IMR-90 (cell line): ENCODE data around the gene PRKG2. TPM values are rescaled to one million over a fixed set of nuclear protein-coding genes. Genes with fewer than 3 reads are reported as not detected.

Experiments used
- ATAC-seq: fragments of 200-7000 bp; cut with Tn5 transposase; 2 replicates; pipeline ENCODE4 v1.9.1; 2020; ENCODE audit warnings: low read depth, mild to moderate bottlenecking, moderate library complexity
- BruUV-seq: library from RNA; stranded (reverse); fragments of 400-500 nt; replicated peaks from 2 replicates; lab custom pipeline; 2021; lab: Mats Ljungman, UMichigan
- CTCF ChIA-PET: fragments of 300-600 bp; formaldehyde crosslinking; extraction: SDS; loops from one replicate; lab custom pipeline; 2021; ENCODE audit warnings: antibody characterized with exemption; lab: Yijun Ruan, JAX
- POLR2A ChIA-PET: fragments of 300-600 bp; sonication (Branson Sonifier 250); formaldehyde crosslinking; loops from one replicate; lab custom pipeline; 2022; ENCODE audit warnings: antibody characterized with exemption; ENCODE audit not compliant: unreplicated experiment; lab: Charles Lee
- DNase-seq: peaks from one replicate; pipeline ENCODE4 v3.0.0; 2013
- H2AFZ ChIP-seq: replicated peaks from 2 replicates; pipeline ENCODE3; 2013; ENCODE audit warnings: low read length, mild to moderate bottlenecking; ENCODE audit not compliant: poor library complexity
- H2AK5ac ChIP-seq: 2 replicates; pipeline ENCODE4 v1.6.1; 2013; ENCODE audit warnings: low read depth, low read length, inconsistent platforms
- H2AK9ac ChIP-seq: replicated peaks from 2 replicates; pipeline ENCODE3; 2013; ENCODE audit warnings: mild to moderate bottlenecking, low read depth, low read length, moderate library complexity; ENCODE audit not compliant: poor library complexity
- H2BK120ac ChIP-seq: 2 replicates; pipeline ENCODE4 v1.6.1; 2013; ENCODE audit warnings: low read depth, low read length, inconsistent platforms
- H2BK15ac ChIP-seq: 3 replicates; pipeline ENCODE4 v1.6.1; 2013; ENCODE audit warnings: low read depth, low read length, inconsistent platforms
- H2BK20ac ChIP-seq: 2 replicates; pipeline ENCODE4 v1.6.1; 2013; ENCODE audit warnings: low read depth, mild to moderate bottlenecking, inconsistent platforms, low read length, moderate library complexity
- H2BK5ac ChIP-seq: 2 replicates; pipeline ENCODE4 v1.6.1; 2013; ENCODE audit warnings: mild to moderate bottlenecking, low read depth, low read length, inconsistent platforms; ENCODE audit not compliant: poor library complexity, severe bottlenecking
- H3K14ac ChIP-seq: replicated peaks from 2 replicates; pipeline ENCODE4 v1.6.1; 2013; ENCODE audit warnings: low read depth, low read length, inconsistent platforms
- H3K18ac ChIP-seq: 2 replicates; pipeline ENCODE4 v1.6.1; 2013; ENCODE audit warnings: low read depth, low read length, control low read depth
- H3K23ac ChIP-seq: 2 replicates; pipeline ENCODE4 v1.6.1; 2013; ENCODE audit warnings: low read depth, low read length, inconsistent platforms
- H3K27ac ChIP-seq: 2 replicates; pipeline ENCODE4 v1.5.1; 2013; ENCODE audit warnings: mild to moderate bottlenecking, control low read depth, low read length; ENCODE audit not compliant: insufficient read depth
- H3K27me3 ChIP-seq: 2 replicates; pipeline ENCODE4 v1.6.1; 2013; ENCODE audit warnings: low read length; ENCODE audit not compliant: control insufficient read depth, insufficient read depth
- H3K36me3 ChIP-seq: 2 replicates; pipeline ENCODE4 v1.6.1; 2013; ENCODE audit warnings: low read length, mixed read lengths; ENCODE audit not compliant: control insufficient read depth, insufficient read depth
- H3K4ac ChIP-seq: 2 replicates; pipeline ENCODE4 v1.6.1; 2013; ENCODE audit warnings: low read depth, low read length, inconsistent platforms
- H3K4me1 ChIP-seq: 2 replicates; pipeline ENCODE4 v1.6.1; 2013; ENCODE audit warnings: low read length, mixed read lengths; ENCODE audit not compliant: control insufficient read depth, insufficient read depth
- H3K4me2 ChIP-seq: 2 replicates; pipeline ENCODE4 v1.6.1; 2013; ENCODE audit warnings: low read depth, mild to moderate bottlenecking, control low read depth, low read length, moderate library complexity
- H3K4me3 ChIP-seq: 2 replicates; pipeline ENCODE4 v1.5.1; 2013; ENCODE audit warnings: low read depth, mild to moderate bottlenecking, control low read depth, low read length, moderate library complexity; ENCODE audit not compliant: insufficient read depth
- H3K56ac ChIP-seq: 2 replicates; pipeline ENCODE4 v1.6.1; 2013; ENCODE audit warnings: low read length, inconsistent platforms; ENCODE audit not compliant: insufficient read depth; ENCODE audit errors: extremely low read depth
- H3K79me1 ChIP-seq, 2 experiments: 2 replicates each; pipeline ENCODE4 v1.6.1; 2013; ENCODE audit warnings: low read length in 2 of 2, inconsistent platforms in 1 of 2, low read depth in 1 of 2
- H3K9ac ChIP-seq: 2 replicates; pipeline ENCODE4 v1.6.1; 2013; ENCODE audit warnings: low read depth, low read length, control low read depth
- H3K9me1 ChIP-seq: 2 replicates; pipeline ENCODE4 v1.6.1; 2013; ENCODE audit warnings: low read length, inconsistent platforms; ENCODE audit not compliant: insufficient read depth
- H3K9me3 ChIP-seq: 2 replicates; pipeline ENCODE4 v1.6.1; 2013; ENCODE audit warnings: low read length; ENCODE audit not compliant: control insufficient read depth, insufficient read depth
- H4K20me1 ChIP-seq: 2 replicates; pipeline ENCODE4 v1.6.1; 2013; ENCODE audit warnings: low read length, inconsistent platforms; ENCODE audit not compliant: insufficient read depth
- H4K5ac ChIP-seq: 2 replicates; pipeline ENCODE4 v1.6.1; 2013; ENCODE audit warnings: mild to moderate bottlenecking, low read depth, low read length, control low read depth
- H4K8ac ChIP-seq, 2 experiments: 2 replicates each; pipeline ENCODE4 v1.6.1; 2013; ENCODE audit warnings: low read depth in 2 of 2, low read length in 2 of 2, control low read depth in 1 of 2, inconsistent platforms in 1 of 2
- H4K91ac ChIP-seq: 2 replicates; pipeline ENCODE4 v1.6.1; 2013; ENCODE audit warnings: low read depth, low read length, inconsistent platforms; ENCODE audit not compliant: insufficient read depth
- BHLHE40 ChIP-seq: fragments of 150-350 bp; IDR thresholded peaks from 2 replicates; pipeline ENCODE4 v1.6.1; 2016; ENCODE audit warnings: mild to moderate bottlenecking, low read depth, low read length
- CEBPB ChIP-seq: IDR thresholded peaks from 2 replicates; pipeline ENCODE4 v1.6.1; 2012; ENCODE audit warnings: low read depth, low read length, improper control_type of control experiment
- CHD1 ChIP-seq: IDR thresholded peaks from 2 replicates; pipeline ENCODE4 v1.6.1; 2012; ENCODE audit warnings: low read depth, low read length, improper control_type of control experiment
- CTCF ChIP-seq: conservative IDR thresholded peaks from 2 replicates; pipeline ENCODE4 v1.5.1; 2012; ENCODE audit warnings: mild to moderate bottlenecking, low read depth, low read length, improper control_type of control experiment
- MAFK ChIP-seq: IDR thresholded peaks from 2 replicates; pipeline ENCODE4 v1.6.1; 2012; ENCODE audit warnings: low read depth, low read length, improper control_type of control experiment
- MAZ ChIP-seq: IDR thresholded peaks from 2 replicates; pipeline ENCODE4 v1.6.1; 2012; ENCODE audit warnings: low read depth, mild to moderate bottlenecking, low read length, improper control_type of control experiment, moderate library complexity, borderline replicate concordance
- MXI1 ChIP-seq: IDR thresholded peaks from 2 replicates; pipeline ENCODE4 v1.6.1; 2012; ENCODE audit warnings: low read depth, mild to moderate bottlenecking, low read length, moderate library complexity, borderline replicate concordance
- NFE2L2 ChIP-seq: fragments of 150-350 bp; IDR thresholded peaks from 2 replicates; pipeline ENCODE4 v1.6.1; 2016; ENCODE audit warnings: low read depth, mild to moderate bottlenecking, low read length
- POLR2A ChIP-seq: IDR thresholded peaks from 2 replicates; pipeline ENCODE4 v1.6.1; 2012; ENCODE audit warnings: mild to moderate bottlenecking, low read depth, low read length
- RAD21 ChIP-seq: IDR thresholded peaks from 2 replicates; pipeline ENCODE4 v1.6.1; 2012; ENCODE audit warnings: low read length, improper control_type of control experiment
- RCOR1 ChIP-seq: IDR thresholded peaks from 2 replicates; pipeline ENCODE4 v1.6.1; 2012; ENCODE audit warnings: mild to moderate bottlenecking, low read length, improper control_type of control experiment; ENCODE audit not compliant: insufficient replicate concordance
- RFX5 ChIP-seq: IDR thresholded peaks from 2 replicates; pipeline ENCODE4 v1.8.0; 2012; ENCODE audit warnings: low read depth, mild to moderate bottlenecking, low read length, moderate library complexity
- SMC3 ChIP-seq: fragments of 150-350 bp; IDR thresholded peaks from 2 replicates; pipeline ENCODE4 v1.6.1; 2016; ENCODE audit warnings: low read depth, mild to moderate bottlenecking, antibody characterized with exemption, low read length, moderate library complexity
- USF2 ChIP-seq: fragments of 150-350 bp; IDR thresholded peaks from 2 replicates; pipeline ENCODE4 v1.6.1; 2017; ENCODE audit warnings: mild to moderate bottlenecking, antibody characterized with exemption, low read length, low read depth
- WGBS, 2 experiments: methylation state at CpG; one replicate each; pipeline versions ENCODE4 v1.1.5 to v1.1.7; 2013; ENCODE audit warnings: missing lambda C conversion rate in 2 of 2; ENCODE audit not compliant: insufficient read length in 1 of 2; ENCODE audit errors: extremely low coverage in 2 of 2; 5-methylcytosine and 5-hydroxymethylcytosine counted together
- dilution Hi-C: fragments of 300-500 bp; cut with HindIII; formaldehyde crosslinking; loops from one replicate; pipeline ENCODE4 v1.14.3; 2018; ENCODE audit warnings: low sequenced_read_pairs; ENCODE audit not compliant: unreplicated experiment
- in situ Hi-C: fragments of 300-500 bp; cut with MboI; formaldehyde crosslinking; loops from 3 replicates; pipeline ENCODE4 v1.14.3; 2019; ENCODE audit warnings: low sequenced_read_pairs, inconsistent platforms, mixed read lengths
- intact Hi-C: fragments of 100-400 bp; cut with micrococcal nuclease; formaldehyde crosslinking; loops from 2 replicates; pipeline ENCODE4 v1.10.0; 2022
- polyA plus RNA-seq, 3 experiments: library from polyadenylated mRNA; depleted of rRNA; stranded (reverse); fragments of >200 nt; gene quantifications; 2 replicates each; pipeline ENCODE4 v1.2.3, GENCODE V29; 2012; ENCODE audit warnings: low replicate concordance in 1 of 3
- total RNA-seq: library from RNA; depleted of rRNA; stranded (reverse); fragments of >200 nt; gene quantifications from 2 replicates; pipeline ENCODE4 v1.2.3, GENCODE V29; 2012

Gene PRKG2
- total and polyA plus RNA-seq, 2 of the 4 experiments (the other 2 are of a cell fraction) = 0.44 to 2.0 TPM

GRCh38 chr4:81096566-81096965, 118.5 kb downstream of the PRKG2 start:
- no peaks in the 10 kb centered on the region for H3K9me3 ChIP-seq
- POLR2A ChIA-PET = no interaction called here
- H2BK15ac ChIP-seq = no peak overlapping the region
- H3K36me3 ChIP-seq = no peaks in the 10 kb centered on the region
- dilution Hi-C loops (no loop called here), in situ Hi-C loops (no loop called here), intact Hi-C loops (no loop called here)
- no TSS peak for BruUV-seq
- no peaks in the 10 kb centered on the region for H3K79me1 ChIP-seq
- H3K18ac ChIP-seq = no peak overlapping the region
- H3K4me2 ChIP-seq = no peak overlapping the region
- H2AK5ac ChIP-seq = no peak overlapping the region
- no peak overlapping the region for H4K8ac ChIP-seq
- H3K23ac ChIP-seq = no peak overlapping the region
- no peaks in the 10 kb centered on the region for H4K20me1 ChIP-seq
- no peak overlapping the region for H2BK120ac ChIP-seq
- CTCF ChIA-PET = no interaction called here
- no CpG with 5 or more reads among the region's 1 CpG for WGBS, 2 experiments
- no peak overlapping the region for H2BK20ac ChIP-seq
- H4K5ac ChIP-seq = no peak overlapping the region
- H3K9ac ChIP-seq = no peak overlapping the region
- H2BK5ac ChIP-seq = no peak overlapping the region
- no peak overlapping the region for H4K91ac ChIP-seq
- no peak for DNase-seq
- ATAC-seq = no peak
- no peak overlapping the region for H3K4ac ChIP-seq
- H3K4me3 ChIP-seq = no peak overlapping the region
- no peak overlapping the region for H2AK9ac ChIP-seq
- H3K4me1 ChIP-seq = no peaks in the 10 kb centered on the region
- no peak overlapping the region for H3K14ac ChIP-seq
- H3K27me3 ChIP-seq = no peaks in the 10 kb centered on the region
- no peak overlapping the region for H2AFZ ChIP-seq
- H3K56ac ChIP-seq = no peak overlapping the region
- H3K9me1 ChIP-seq = no peaks in the 10 kb centered on the region
- no peak for TF ChIP-seq BHLHE40
- no peak for TF ChIP-seq SMC3
- no peak for TF ChIP-seq RAD21
- TF ChIP-seq USF2 = no peak
- TF ChIP-seq MAFK = no peak
- no peak for TF ChIP-seq CEBPB
- no peak for TF ChIP-seq CHD1
- no peak for TF ChIP-seq MAZ
- TF ChIP-seq POLR2A = no peak
- TF ChIP-seq NFE2L2 = no peak
- TF ChIP-seq CTCF = no peak
- no peak for TF ChIP-seq RCOR1
- TF ChIP-seq MXI1 = no peak
- no peak for TF ChIP-seq RFX5
- no peak overlapping the region for H3K27ac ChIP-seq
